Muscle layer of colon (tissue), 2 donors: Measurements from ENCODE around the gene STAMBP.
A peak's percentile ranks its signal among the peaks of the same experiment; 100 is the strongest.
"Not testable (repeated sequence)": the region's sequence is repeated elsewhere in the genome, so short reads cannot be mapped to it uniquely, and the experiment has no call there.

Source experiments
- H3K27ac ChIP-seq: one replicate; pipeline ENCODE4 v1.7.0; 2013; ENCODE audit warnings: low read depth, mild to moderate bottlenecking, low read length, moderate library complexity
- H3K27me3 ChIP-seq, 2 donors: one replicate each; pipeline ENCODE4 v1.7.0; 2013; ENCODE audit warnings: low read length in 2 of 2, mild to moderate bottlenecking in 2 of 2; ENCODE audit not compliant: insufficient read depth in 2 of 2, control insufficient read depth in 1 of 2
- H3K36me3 ChIP-seq: one replicate; pipeline ENCODE4 v1.7.0; 2013; ENCODE audit warnings: mild to moderate bottlenecking, low read length; ENCODE audit not compliant: insufficient read depth
- H3K4me1 ChIP-seq: one replicate; pipeline ENCODE4 v1.7.0; 2013; ENCODE audit warnings: mild to moderate bottlenecking, low read length; ENCODE audit not compliant: insufficient read depth
- H3K4me3 ChIP-seq, 2 donors: one replicate each; pipeline ENCODE4 v1.7.0; 2013; ENCODE audit warnings: low read length in 2 of 2, low read depth in 1 of 2, mild to moderate bottlenecking in 1 of 2, moderate library complexity in 1 of 2
- H3K9ac ChIP-seq: one replicate; pipeline ENCODE4 v1.7.0; 2013; ENCODE audit warnings: low read length
- H3K9me3 ChIP-seq: one replicate; pipeline ENCODE4 v1.7.0; 2013; ENCODE audit warnings: mild to moderate bottlenecking, low read length
- donor health status: abdominal sarcoma.
- donor health status: Adenocarcinoma of cecum.

STAMBP gene

GRCh38 chr2:73862987-73863386 lies 34.2 kb downstream of the STAMBP start:
- Histone ChIP-seq H3K9me3 (no peaks in the 10 kb centered on the region), H3K36me3 (peaks cover 40% of the 10 kb centered on the region), H3K4me1 (no peaks in the 10 kb centered on the region), H3K4me3 (no peak overlapping the region), H3K27me3 (no peaks in the 10 kb centered on the region), H3K27ac (no peak overlapping the region), H3K9ac (no peak overlapping the region)

- Histone ChIP-seq H3K9ac (no peak overlapping the region), H3K36me3 (peaks cover 22% of the 10 kb centered on the region), H3K4me3 (no peak overlapping the region), H3K4me1 (peaks cover 16% of the 10 kb centered on the region), H3K27ac (no peak overlapping the region), H3K27me3 (no peaks in the 10 kb centered on the region), H3K9me3 (no peaks in the 10 kb centered on the region)
These were observed 39.6 kb downstream of the STAMBP start for GRCh38 chr2:73868204-73868978.

- peaks cover 18% of the 10 kb centered on the region for H3K4me1 ChIP-seq
- no peak overlapping the region for H3K4me3 ChIP-seq
- H3K27ac ChIP-seq, result peak overlapping the region; percentile 88
- peaks cover 7% of the 10 kb centered on the region for H3K36me3 ChIP-seq
- no peaks in the 10 kb centered on the region for H3K9me3 ChIP-seq
- no peaks in the 10 kb centered on the region for H3K27me3 ChIP-seq
- H3K9ac ChIP-seq, result peak overlapping the region; percentile 69
These were observed 41.3 kb downstream of the STAMBP start for GRCh38 chr2:73870084-73870483.

DNA sequence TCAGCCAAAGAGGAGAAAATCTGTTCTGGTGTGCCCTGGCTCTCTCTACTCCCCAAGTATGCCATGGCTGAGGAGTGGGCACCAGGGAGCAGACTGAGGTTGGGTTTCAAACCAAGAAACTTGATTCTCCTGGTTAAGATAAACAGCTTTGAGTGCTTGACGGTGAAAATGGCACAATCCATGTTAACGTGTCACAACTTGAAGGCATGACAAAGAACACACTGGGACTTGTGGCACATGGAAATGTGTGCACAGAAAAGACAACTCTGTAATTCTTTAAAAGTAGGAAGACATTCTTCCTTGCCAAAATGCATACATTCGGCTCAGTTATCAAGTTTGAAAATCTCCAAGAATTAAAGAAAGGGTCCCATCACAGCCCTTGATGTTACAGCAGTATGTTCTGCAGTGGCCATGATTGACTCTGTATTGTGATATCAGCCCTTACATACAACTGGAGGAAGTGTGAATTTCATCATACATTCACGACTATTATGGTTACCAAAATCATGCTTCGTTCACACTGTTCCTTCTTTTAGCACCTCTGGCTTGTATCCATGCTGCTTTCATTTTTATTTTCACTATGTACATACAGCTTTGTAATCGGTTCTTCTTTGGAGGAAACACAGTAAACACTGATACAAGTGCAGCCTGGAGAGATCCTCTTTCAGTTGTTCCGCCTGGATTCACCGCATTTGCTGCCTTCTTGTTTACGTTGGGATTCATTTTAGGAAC lies 48.5 kb downstream of the STAMBP start:
- Histone ChIP-seq H3K27me3 (no peaks in the 10 kb centered on the region), H3K9me3 (no peaks in the 10 kb centered on the region), H3K9ac (no peak overlapping the region), H3K36me3 (no peaks in the 10 kb centered on the region), H3K4me3 (no peak overlapping the region), H3K27ac (peak overlapping the region; percentile 28), H3K4me1 (peaks cover 28% of the 10 kb centered on the region)

GRCh38 chr2:73877984-73878383 lies 49.2 kb downstream of the STAMBP start:
- H3K9ac ChIP-seq, H3K9me3 ChIP-seq, H3K4me3 ChIP-seq, H3K27me3 ChIP-seq, H3K36me3 ChIP-seq: not testable (repeated sequence)
- peaks cover 27% of the 10 kb centered on the region for H3K4me1 ChIP-seq
- peak overlapping the region; percentile 28 for H3K27ac ChIP-seq

DNA sequence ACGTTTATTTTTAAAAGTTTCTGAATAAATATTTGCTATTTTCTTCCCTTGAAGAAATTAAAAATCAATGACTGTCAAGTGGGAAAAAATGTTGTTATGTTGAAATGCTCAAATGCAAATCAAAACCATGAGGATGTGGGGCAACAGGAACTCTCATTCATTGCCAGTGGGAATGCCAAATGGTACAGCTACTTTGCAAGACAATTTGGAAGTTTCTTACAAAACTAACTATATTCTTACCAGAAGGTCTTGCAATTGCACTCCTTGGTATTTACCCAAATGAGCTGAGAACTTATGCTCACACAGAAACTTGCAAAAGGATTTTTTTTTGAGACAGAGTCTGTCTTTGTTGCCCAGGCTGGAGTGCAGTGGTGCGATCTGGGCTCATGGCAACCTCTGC lies 56.6 kb downstream of the STAMBP start:
- Histone ChIP-seq H3K27me3 (no peaks in the 10 kb centered on the region), H3K9me3 (no peaks in the 10 kb centered on the region), H3K4me1 (peaks cover 15% of the 10 kb centered on the region), H3K4me3 (no peak overlapping the region), H3K36me3 (no peaks in the 10 kb centered on the region), H3K9ac (no peak overlapping the region), H3K27ac (no peak overlapping the region)

DNA sequence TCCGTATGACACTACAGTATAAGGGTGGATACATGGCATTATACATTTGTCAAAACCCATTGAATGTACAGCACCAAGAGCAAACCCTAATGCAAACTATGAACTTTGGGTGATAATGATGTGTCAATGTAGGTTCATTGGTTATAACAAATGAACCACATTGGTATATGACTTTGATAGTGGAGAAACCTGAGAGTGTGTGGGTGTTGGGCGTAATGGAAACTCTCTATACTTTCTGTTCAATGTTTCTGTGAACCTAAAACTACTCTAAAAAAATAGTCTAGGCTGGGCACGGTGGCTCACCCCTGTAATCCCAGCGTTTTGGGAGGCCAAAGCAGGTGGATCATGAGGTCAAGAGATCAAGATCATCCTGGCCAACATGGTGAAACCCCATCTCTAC lies 57.6 kb downstream of the STAMBP start:
- Histone ChIP-seq H3K4me1 (peaks cover 25% of the 10 kb centered on the region), H3K9me3 (no peaks in the 10 kb centered on the region), H3K27ac (no peak overlapping the region), H3K27me3 (no peaks in the 10 kb centered on the region), H3K36me3 (no peaks in the 10 kb centered on the region), H3K4me3 (no peak overlapping the region), H3K9ac (no peak overlapping the region)

GRCh38 chr2:73887596-73888353 lies 59.0 kb downstream of the STAMBP start:
- not testable (repeated sequence) for H3K4me3 ChIP-seq, H3K9ac ChIP-seq, H3K27me3 ChIP-seq, H3K9me3 ChIP-seq, H3K27ac ChIP-seq, H3K36me3 ChIP-seq
- peaks cover 36% of the 10 kb centered on the region for H3K4me1 ChIP-seq

DNA sequence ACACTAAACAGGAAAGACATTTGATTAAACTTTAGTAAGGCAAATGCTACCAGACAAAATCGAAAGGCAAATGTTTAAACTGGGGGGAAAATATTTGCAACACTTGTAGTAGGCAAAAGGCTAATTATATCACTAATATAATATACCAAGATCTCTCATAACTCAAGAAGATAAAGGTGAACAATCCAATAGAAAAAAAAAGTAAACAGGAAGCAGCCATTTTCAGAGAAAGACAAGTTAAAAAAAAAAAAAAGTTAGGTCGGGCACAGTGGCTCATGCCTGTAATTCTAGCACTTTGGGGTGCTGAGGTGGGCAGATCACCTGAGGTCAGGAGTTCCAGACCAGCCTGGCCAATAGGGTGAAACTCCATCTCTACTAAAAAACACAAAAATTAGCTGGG lies 59.6 kb downstream of the STAMBP start:
- H3K36me3 ChIP-seq, result peaks cover 4% of the 10 kb centered on the region
- H3K4me1 ChIP-seq, result peaks cover 36% of the 10 kb centered on the region
- H3K4me3 ChIP-seq, result no peak overlapping the region
- H3K9ac ChIP-seq, result no peak overlapping the region
- no peaks in the 10 kb centered on the region for H3K9me3 ChIP-seq
- H3K27ac ChIP-seq, result no peak overlapping the region
- H3K27me3 ChIP-seq, result no peaks in the 10 kb centered on the region

DNA sequence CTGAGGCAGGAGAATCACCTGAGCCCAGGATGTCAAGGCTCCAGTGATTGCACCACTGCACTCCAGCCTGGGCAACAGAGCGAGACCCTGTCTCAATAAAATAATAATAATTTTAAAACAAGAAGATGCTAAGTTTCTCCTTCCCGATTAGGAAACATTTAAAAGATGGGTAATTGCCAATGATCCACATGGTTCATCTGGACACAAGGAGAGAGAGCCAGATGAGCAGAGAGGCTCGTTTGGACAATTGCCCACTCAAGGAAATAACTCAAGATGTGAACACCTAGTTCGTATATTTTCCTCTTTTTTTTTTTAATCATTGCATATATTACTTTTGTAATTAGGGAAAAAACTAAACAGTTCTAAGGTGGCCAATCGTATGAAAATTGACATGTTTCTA lies 60.4 kb downstream of the STAMBP start:
- Histone ChIP-seq H3K9me3 (no peaks in the 10 kb centered on the region), H3K9ac (no peak overlapping the region), H3K27ac (peak overlapping the region; percentile 84), H3K4me3 (no peak overlapping the region), H3K27me3 (no peaks in the 10 kb centered on the region), H3K36me3 (peaks cover 11% of the 10 kb centered on the region), H3K4me1 (peaks cover 36% of the 10 kb centered on the region)

DNA sequence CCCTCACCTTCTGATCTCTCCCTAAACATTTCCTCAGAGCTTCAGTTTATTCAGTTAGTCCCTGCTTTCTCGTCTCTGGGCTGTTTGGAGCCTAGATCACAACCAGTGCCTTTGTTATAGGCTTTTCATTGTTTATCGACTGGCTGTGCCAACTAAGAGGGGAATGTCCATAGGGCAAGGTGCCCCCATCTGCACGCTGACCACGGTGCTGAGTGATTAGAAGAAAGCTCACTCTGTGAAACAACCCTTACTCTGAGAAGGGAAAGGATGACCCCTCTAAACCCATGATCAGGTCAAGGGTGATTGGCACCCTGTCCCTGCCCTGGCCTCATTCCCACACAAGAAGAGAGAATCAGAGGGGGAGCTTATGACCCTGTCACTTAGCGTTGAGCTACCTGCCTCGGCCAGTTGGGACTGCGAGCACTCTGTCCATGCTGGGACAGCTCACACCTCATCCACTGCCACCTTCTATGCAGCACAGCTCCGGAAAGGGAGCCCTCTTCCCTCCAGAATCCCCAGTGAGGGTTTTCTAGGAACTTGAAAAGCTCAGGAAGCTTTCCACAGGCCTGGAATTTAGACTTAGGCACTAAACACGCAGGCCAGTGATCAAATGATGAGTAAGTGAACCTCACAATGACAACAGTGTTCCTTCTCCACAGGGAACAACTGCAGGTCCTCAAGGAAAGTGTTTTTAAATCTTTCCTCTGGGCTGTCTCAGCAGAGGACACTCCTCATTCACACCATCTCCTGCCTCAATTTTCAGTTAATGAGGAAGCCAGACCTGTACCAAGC lies 61.7 kb downstream of the STAMBP start:
- Histone ChIP-seq H3K4me3 (peak overlapping the region in 1 of 2 donors; percentile 12), H3K9ac (peak overlapping the region; percentile 55), H3K27me3 (no peaks in the 10 kb centered on the region), H3K27ac (peak overlapping the region; percentile 84), H3K4me1 (peaks cover 36% of the 10 kb centered on the region), H3K9me3 (no peaks in the 10 kb centered on the region), H3K36me3 (peaks cover 23% of the 10 kb centered on the region)
